ENCODE data around the gene SNTG2.
A peak's percentile ranks its signal among the peaks of the same experiment; 100 is the strongest.
"Not testable (repeated sequence)": the region's sequence is repeated elsewhere in the genome, so short reads cannot be mapped to it uniquely, and the experiment has no call there.

Gene SNTG2

GRCh38 chr2:1054399-1054798, 103.8 kb downstream of the SNTG2 start:
- no peak for DNase-seq

- DNase-seq = no peak
Observed at GRCh38 chr2:1055014-1055595, 104.5 kb downstream of the SNTG2 start.

DNA sequence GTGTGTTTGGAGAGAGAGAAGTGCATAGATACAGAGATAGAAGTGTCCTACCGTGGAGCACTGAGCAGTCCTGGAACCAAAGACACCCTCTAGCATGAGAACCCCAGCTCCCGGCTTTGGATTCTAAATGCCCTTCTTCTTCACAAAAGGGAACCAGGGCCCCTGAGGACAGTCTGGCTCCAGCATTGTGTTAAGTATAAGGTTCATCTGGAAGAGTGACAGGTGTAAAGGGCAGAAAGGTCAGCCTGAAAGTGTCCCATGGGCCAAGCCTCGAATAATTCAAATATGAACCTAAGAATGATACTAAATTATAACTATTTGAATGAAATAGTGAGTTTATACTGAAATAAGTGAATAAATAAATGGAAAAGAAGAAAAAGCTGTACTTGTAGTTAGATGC, 109.7 kb downstream of the SNTG2 start:
- DNase-seq = no peak

GRCh38 chr2:1060987-1061386, 110.3 kb downstream of the SNTG2 start:
- DNase-seq = no peak

DNA sequence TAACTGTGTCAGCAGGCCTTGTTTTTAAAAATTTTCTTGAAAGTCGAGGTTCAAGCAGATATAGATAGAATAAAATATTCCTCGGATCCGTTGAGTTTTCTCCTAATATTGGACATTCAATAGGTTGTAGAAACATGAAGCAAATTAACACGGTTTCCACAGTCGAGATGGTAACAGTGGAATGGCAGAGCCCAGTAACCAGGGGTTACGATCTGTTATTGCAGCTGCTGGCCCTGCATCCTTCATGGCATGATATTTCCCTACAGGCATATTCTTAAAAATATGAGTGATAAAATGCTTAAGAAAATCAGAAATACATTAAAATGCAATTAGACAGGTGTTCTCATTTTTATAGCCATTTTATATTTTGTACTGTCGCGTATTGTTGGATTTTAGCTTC, 117.6 kb downstream of the SNTG2 start:
- no peak for DNase-seq

DNA sequence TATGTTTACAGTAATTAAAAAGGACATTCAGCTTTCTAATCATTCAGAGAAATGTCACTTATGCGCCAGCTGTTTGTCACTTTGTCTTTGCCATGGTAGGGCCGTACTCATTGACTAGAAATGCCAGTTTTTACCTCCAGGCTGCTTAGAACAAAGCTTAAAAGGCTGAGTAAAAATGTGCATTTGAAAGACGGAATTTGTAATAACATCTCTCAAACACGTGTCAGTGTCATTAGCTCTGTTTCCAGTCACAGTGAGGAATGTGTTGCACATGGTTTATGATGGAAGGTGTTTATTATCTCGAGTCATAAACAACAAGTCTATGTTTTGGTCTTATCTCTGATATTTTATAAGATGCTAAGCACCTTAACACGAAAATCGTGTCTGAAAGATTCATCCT, 118.2 kb downstream of the SNTG2 start:
- DNase-seq = no peak

- no peak for DNase-seq
Observed at GRCh38 chr2:1069847-1070246, 119.2 kb downstream of the SNTG2 start.

DNA sequence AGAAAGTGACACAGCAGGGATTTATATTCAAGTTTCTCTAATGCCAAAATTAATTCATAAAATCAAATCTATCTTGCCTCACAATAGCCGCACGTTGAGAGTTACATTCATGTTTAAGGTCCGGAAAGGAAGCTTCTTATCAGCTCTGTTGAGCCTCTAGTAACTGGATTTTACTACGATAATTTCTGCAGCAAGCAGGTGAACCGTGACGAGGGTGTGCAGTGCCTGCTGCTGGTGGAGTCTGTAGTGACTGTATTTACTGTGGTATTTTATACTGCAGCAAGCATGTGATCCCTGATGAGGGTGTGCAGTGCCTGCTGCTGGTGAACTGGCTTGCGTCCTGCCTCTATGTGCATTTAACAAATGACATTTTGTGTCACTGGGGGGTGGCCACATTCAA, 120.0 kb downstream of the SNTG2 start:
- DNase-seq = no peak

DNA sequence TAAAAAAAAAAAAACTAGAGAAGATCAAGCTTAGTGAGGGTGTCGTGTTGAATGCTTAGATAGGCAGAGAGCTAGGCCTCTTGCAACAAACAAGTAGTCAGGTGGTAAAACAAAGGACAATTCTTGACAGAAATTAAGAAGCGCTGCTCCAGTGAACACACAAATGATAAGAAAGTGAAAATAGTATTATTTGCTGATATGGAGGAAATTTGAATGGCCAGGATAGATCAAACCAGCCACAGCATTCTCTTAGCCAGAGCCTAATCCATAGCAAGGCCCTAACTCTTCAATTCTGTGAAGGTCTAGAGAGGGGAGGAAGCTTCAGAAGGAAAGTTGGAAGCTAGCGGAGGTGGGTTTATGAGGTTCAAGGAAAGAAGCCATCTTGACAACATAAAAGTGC, 121.0 kb downstream of the SNTG2 start:
- DNase-seq = no peak

DNA sequence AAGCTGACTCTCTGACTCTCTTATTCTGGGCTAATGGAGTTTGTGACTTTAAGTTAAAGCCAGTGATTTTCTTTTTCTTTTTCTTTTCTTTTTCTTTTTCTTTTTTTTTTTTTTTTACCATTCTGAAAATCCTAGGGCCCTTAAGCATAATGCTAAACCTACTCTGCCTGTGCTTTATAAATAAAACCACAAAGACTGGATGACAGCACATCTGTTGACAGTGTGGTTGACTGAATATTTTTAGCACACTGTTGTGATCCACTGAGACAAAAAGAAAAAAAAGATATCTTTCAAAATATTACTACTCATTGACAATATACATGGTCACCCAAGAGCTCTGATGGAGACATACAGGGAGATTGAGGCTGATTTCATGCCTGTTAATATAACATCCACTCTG, 121.6 kb downstream of the SNTG2 start:
- no peak for DNase-seq

DNA sequence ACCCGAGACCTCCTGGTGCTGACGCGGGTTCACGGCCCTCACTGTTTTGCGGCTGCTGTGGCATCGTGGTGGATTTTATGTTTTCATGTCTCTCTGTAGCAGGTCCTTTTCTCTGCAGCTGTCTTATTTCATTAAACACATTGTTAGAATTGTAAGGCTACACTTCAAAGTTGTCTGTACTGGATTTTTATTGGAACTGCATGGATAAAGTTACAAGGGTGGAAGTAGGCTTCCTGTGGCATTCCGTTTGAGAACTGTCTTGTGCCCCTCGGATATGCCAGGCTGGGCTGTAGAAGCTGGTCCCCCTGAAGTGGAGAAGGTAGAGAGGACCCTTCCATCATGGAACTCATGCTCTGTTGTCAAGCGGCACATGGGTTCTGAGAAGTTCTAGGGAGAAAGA, 127.3 kb downstream of the SNTG2 start:
- no peak for DNase-seq

GRCh38 chr2:1078326-1078725, 127.7 kb downstream of the SNTG2 start:
- DNase-seq = no peak

- no peak for DNase-seq
Observed at GRCh38 chr2:1079873-1080799, 129.5 kb downstream of the SNTG2 start.

GRCh38 chr2:1081451-1082225, 131.0 kb downstream of the SNTG2 start:
- DNase-seq = no peak

GRCh38 chr2:1082456-1083205, 132.0 kb downstream of the SNTG2 start:
- no peak for DNase-seq

GRCh38 chr2:1088192-1088860, 137.7 kb downstream of the SNTG2 start:
- peak in 1 of 2 experiments; percentile 42 for DNase-seq

- no peak for DNase-seq
Observed at GRCh38 chr2:1088940-1089339, 138.3 kb downstream of the SNTG2 start.

- DNase-seq = no peak
Observed at GRCh38 chr2:1091895-1092585, 141.4 kb downstream of the SNTG2 start.

DNA sequence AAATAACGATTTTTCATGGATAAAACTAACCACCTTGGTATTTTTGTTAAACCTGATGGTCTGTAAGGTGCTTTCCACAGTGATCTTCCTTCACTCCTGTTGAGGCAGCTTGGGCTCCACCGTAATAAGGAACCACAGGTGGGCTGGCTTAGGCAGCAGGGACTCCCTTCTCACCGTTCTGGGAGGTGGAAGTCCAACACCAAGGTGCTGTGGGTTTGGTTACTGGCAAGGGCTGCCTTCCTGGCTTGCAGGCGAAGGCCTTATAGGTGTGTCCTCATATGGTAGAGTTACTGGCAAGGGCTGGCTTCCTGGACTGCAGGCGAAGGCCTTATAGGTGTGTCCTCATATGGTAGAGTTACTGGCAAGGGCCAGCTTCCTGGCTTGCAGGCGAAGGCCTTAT, 143.0 kb downstream of the SNTG2 start:
- DNase-seq = not testable (repeated sequence)

- no peak for DNase-seq
Observed at GRCh38 chr2:1097101-1097500, 146.5 kb downstream of the SNTG2 start.

- no peak for DNase-seq
Observed at GRCh38 chr2:1099418-1099817, 148.8 kb downstream of the SNTG2 start.

Measured in NCI-H524 (cell line).